Kidney epithelial cell (primary cell): ENCODE measurements around the gene TMC8. TPM values are rescaled to one million over a fixed set of nuclear protein-coding genes. Genes with fewer than 3 reads are reported as not detected.

ENCODE experiments used
- DNase-seq: peaks from one replicate; pipeline ENCODE4 v3.0.0-alpha.2; 2010; ENCODE audit warnings: low read depth
- H3K27me3 ChIP-seq: 2 replicates; pipeline ENCODE4 v1.6.0; 2011; ENCODE audit warnings: low read length; ENCODE audit not compliant: control insufficient read depth, insufficient read depth
- H3K36me3 ChIP-seq: 2 replicates; pipeline ENCODE4 v1.5.1; 2011; ENCODE audit warnings: low read length; ENCODE audit not compliant: control insufficient read depth, insufficient read depth
- H3K4me3 ChIP-seq: 2 replicates; pipeline ENCODE4 v1.5.1; 2011; ENCODE audit warnings: low read depth, mild to moderate bottlenecking, control low read depth, low read length
- total RNA-seq: library from RNA; depleted of rRNA; stranded (reverse); fragments of >200 nt; gene quantifications from 2 replicates; pipeline ENCODE4 v1.2.3, GENCODE V29; 2015
- TF ChIP-seq, protein P1 (sequence below): IDR thresholded peaks from 2 replicates; pipeline ENCODE4 v1.5.1; 2011; ENCODE audit warnings: mild to moderate bottlenecking, moderate library complexity, low read length, control low read depth, inconsistent platforms; ENCODE audit not compliant: insufficient read depth, poor library complexity, severe bottlenecking

The TMC8 gene
- total RNA-seq, 1 donor from 2014 or later = 6.4 TPM

DNA sequence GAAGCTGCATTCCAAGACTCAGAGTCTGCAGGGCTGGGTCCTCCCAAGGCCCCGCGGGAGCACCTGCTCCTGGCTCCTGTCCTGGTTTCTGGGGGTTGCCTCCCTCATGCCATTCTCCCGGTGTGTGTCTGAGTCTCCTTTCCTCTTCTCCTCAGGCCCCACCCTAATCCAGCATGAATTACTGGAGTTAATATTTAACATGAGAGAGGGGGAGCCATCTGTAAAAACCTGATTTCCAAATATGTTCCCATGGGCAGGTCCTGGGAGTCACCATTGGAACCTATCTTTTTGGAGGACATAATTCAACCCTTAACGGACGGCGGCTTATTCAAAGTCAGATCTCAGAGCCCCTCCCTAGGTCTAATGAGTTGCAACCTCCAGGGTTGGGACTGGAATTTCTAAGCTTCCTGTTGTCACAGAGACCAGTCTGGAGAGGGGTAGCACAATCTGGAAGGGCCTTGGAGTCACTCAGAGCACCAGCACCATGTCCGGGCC is 21.0 kb downstream of the TMC8 start:
- H3K4me3 ChIP-seq = no peak overlapping the region
- DNase-seq = no peak
- TF ChIP-seq, protein P1, sequence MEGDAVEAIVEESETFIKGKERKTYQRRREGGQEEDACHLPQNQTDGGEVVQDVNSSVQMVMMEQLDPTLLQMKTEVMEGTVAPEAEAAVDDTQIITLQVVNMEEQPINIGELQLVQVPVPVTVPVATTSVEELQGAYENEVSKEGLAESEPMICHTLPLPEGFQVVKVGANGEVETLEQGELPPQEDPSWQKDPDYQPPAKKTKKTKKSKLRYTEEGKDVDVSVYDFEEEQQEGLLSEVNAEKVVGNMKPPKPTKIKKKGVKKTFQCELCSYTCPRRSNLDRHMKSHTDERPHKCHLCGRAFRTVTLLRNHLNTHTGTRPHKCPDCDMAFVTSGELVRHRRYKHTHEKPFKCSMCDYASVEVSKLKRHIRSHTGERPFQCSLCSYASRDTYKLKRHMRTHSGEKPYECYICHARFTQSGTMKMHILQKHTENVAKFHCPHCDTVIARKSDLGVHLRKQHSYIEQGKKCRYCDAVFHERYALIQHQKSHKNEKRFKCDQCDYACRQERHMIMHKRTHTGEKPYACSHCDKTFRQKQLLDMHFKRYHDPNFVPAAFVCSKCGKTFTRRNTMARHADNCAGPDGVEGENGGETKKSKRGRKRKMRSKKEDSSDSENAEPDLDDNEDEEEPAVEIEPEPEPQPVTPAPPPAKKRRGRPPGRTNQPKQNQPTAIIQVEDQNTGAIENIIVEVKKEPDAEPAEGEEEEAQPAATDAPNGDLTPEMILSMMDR = no peak
- no peaks in the 10 kb centered on the region for H3K27me3 ChIP-seq
- H3K36me3 ChIP-seq = no peaks in the 10 kb centered on the region

GRCh38 chr17:78154903-78155811 is 24.6 kb downstream of the TMC8 start:
- H3K36me3 ChIP-seq = no peaks in the 10 kb centered on the region
- no peak for DNase-seq
- H3K4me3 ChIP-seq = no peak overlapping the region
- H3K27me3 ChIP-seq = no peaks in the 10 kb centered on the region
- TF ChIP-seq, protein P1 = no peak

- Histone ChIP-seq H3K36me3 (no peaks in the 10 kb centered on the region), H3K4me3 (no peak overlapping the region), H3K27me3 (no peaks in the 10 kb centered on the region)
- no peak for DNase-seq
- TF ChIP-seq, protein P1 = no peak
Measured at GRCh38 chr17:78159575-78160158, 29.1 kb downstream of the TMC8 start.

DNA sequence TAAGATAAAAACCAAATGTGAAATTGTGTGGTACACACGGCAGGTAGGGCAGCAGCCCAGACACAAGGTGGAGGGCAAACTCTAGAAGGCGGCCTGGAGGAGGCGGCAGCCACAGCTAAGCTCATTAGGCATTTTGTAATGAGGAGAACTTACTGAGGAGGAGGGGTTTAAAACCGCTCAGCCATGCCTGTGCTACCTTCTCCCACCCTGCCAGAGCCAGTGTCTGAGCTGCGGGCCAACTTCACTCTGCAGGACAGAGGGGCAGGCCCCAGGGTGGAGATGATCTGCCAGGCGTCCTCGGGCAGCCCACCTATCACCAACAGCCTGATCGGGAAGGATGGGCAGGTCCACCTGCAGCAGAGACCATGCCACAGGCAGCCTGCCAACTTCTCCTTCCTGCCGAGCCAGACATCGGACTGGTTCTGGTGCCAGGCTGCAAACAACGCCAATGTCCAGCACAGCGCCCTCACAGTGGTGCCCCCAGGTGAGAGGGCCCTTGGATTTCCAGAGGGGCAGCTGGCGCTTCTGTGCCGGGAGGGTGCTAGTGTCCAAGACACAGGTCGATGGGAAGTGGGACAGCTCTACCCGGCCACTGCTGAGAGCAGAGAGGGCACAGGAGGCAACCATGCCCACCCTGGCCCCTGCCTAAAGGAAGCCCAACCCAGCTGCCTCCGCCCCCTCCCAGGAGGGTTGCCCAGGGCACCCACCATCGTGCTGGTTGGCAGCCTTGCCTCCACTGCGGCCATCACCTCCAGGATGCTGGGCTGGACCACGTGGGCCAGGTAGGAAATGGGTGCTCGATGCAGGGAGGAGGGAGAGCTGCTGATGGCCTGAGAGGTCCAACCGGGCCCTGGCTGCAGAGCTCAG is 33.5 kb downstream of the TMC8 start:
- TF ChIP-seq, protein P1 = no peak
- no peak overlapping the region for H3K4me3 ChIP-seq
- DNase-seq = no peak
- no peaks in the 10 kb centered on the region for H3K27me3 ChIP-seq
- H3K36me3 ChIP-seq = no peaks in the 10 kb centered on the region

DNA sequence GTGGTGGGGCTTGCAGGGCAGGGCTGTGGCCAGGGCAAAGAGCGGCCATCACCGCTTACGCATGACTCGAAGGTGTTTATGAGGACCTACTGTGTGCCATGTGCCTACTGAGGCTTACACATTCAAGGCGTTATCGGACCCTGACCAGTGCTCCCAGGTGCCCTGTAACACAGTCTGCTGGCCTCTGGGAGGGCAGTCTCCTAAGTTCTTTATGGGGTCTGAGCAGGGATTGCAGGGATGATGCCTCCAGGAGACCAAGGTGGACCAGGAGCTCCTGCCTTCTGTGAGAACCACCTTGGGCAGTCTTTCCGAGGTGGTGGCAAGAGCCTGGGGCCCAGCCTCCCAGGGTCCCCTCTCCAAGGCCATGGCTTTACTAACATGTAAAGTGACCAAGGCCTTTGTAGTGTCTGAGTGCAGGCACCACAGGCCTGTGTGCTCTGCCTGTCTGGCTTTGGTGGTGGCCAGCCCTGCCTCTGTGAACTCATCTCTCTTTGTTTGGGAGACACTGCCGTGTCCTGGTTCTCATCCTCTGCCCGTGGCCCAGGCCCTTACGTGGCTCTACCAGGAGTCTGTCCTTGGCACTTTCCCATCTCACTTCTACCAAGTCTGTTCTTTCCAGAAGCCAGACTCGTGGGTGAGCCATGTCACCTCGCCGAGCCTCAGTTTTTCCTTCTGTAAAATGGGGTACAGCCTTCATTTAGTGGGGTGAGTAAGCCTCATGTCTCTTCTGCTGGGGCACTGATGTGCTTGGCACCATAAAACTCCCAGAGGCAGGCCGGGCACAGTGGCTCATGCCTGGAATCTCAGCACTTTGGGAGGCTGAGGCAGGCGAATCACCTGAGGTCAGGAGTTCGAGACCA is 34.4 kb downstream of the TMC8 start:
- TF ChIP-seq, protein P1 = no peak
- no peak overlapping the region for H3K4me3 ChIP-seq
- no peaks in the 10 kb centered on the region for H3K36me3 ChIP-seq
- DNase-seq = no peak
- no peaks in the 10 kb centered on the region for H3K27me3 ChIP-seq
